ENCODE results near the gene CMIP. TPM values are rescaled to one million over a fixed set of nuclear protein-coding genes. Genes with fewer than 3 reads are reported as not detected.

CMIP gene
- total RNA-seq, 1 donor from 2014 or later: 6.6 TPM

DNA sequence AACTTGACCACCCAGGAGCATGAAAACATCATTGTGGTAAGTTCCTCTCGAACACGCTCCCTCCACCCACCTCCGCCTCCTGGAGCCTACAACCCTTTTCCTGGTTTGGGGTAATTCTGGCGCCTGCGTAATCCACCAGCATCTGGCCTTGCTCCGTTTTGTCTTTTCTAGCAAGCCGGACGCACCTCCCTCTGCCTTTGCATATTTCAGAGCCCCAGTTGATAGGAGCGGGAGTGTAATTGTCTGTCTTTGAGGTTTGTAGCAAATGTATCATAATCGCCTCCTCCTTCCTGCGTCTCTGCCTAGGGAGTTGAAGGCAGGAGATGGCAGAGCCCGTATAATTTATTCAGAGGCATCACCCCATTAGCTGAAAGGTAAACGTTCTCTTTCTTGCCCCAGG, 213.2 kb downstream of the CMIP start:
- H3K36me3 ChIP-seq: peaks cover 5% of the 10 kb centered on the region
- TF ChIP-seq, protein P1, sequence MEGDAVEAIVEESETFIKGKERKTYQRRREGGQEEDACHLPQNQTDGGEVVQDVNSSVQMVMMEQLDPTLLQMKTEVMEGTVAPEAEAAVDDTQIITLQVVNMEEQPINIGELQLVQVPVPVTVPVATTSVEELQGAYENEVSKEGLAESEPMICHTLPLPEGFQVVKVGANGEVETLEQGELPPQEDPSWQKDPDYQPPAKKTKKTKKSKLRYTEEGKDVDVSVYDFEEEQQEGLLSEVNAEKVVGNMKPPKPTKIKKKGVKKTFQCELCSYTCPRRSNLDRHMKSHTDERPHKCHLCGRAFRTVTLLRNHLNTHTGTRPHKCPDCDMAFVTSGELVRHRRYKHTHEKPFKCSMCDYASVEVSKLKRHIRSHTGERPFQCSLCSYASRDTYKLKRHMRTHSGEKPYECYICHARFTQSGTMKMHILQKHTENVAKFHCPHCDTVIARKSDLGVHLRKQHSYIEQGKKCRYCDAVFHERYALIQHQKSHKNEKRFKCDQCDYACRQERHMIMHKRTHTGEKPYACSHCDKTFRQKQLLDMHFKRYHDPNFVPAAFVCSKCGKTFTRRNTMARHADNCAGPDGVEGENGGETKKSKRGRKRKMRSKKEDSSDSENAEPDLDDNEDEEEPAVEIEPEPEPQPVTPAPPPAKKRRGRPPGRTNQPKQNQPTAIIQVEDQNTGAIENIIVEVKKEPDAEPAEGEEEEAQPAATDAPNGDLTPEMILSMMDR (IDR thresholded peaks at IDR 0.05): no peak
- no peak for TF ChIP-seq EZH2 (IDR thresholded peaks at IDR 0.05)
- TF ChIP-seq EZH2phosphoT487 (IDR thresholded peaks at IDR 0.05): no peak

DNA sequence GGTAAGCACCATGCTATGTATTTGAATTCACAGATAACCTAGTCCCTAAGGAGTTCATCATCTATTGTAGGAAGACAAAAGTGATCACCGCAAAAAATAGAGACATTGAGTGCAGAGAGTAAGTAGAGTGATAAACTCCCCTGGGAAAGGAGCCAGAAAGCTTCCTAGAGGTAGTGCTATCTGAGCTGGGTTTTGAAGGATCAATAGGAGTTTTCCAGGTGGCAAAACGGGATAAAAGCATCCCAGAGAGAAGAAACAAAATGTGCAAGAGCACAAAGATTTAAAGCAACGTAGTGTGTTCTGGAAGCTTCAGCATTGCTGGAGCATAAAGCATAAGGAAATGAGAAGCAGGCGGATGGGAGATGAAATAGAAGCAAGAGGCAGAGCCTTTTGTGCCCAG, 213.8 kb downstream of the CMIP start:
- Histone ChIP-seq H3K9ac (no peak overlapping the region), H3K4me2 (no peak overlapping the region), H3K4me1 (peaks cover 2% of the 10 kb centered on the region), H3K4me3 (no peak overlapping the region), H3F3A (ENCODE audit: low read depth) (no peaks in the 10 kb centered on the region), H4K20me1 (ENCODE audit: low read depth) (peaks cover 13% of the 10 kb centered on the region), H2AFZ (replicated peaks) (no peak overlapping the region), H3K27ac (no peak overlapping the region), H3K36me3 (peaks cover 5% of the 10 kb centered on the region), H3K9me3 (ENCODE audit: low read depth) (no peaks in the 10 kb centered on the region), H3K27me3 (no peaks in the 10 kb centered on the region), H3K79me2 (ENCODE audit: low read depth) (no peaks in the 10 kb centered on the region)
- H3K27me3 Mint-ChIP-seq (ENCODE audit: insufficient read depth, low read depth): peaks cover 2% of the 10 kb centered on the region
- H3K4me1 Mint-ChIP-seq: peaks cover 28% of the 10 kb centered on the region
- H3K9me3 Mint-ChIP-seq: no peaks in the 10 kb centered on the region
- H3K4me3 Mint-ChIP-seq: no peak overlapping the region
- no peak for TF ChIP-seq EZH2 (IDR thresholded peaks at IDR 0.05)
- TF ChIP-seq EZH2phosphoT487 (IDR thresholded peaks at IDR 0.05): no peak
- TF ChIP-seq, protein P1 (IDR thresholded peaks at IDR 0.05): no peak
- peaks cover 28% of the 10 kb centered on the region for H3K36me3 Mint-ChIP-seq
- no peak for DNase-seq (ENCODE audit: low spot score)
- H3K27ac Mint-ChIP-seq: peak overlapping the region; percentile 28

More for the DNA sequence above, 213.2 kb downstream of the CMIP start:
- peaks cover 2% of the 10 kb centered on the region for H3K27me3 Mint-ChIP-seq (ENCODE audit: insufficient read depth, low read depth)
- H4K20me1 ChIP-seq (ENCODE audit: low read depth): peaks cover 18% of the 10 kb centered on the region
- no peak overlapping the region for H3K4me3 ChIP-seq
- no peaks in the 10 kb centered on the region for H3K9me3 Mint-ChIP-seq
- no peaks in the 10 kb centered on the region for H3K79me2 ChIP-seq (ENCODE audit: low read depth)
- peaks cover 32% of the 10 kb centered on the region for H3K4me1 Mint-ChIP-seq
- no peak overlapping the region for H3K4me2 ChIP-seq
- H3K4me3 Mint-ChIP-seq: no peak overlapping the region
- H3K9me3 ChIP-seq (ENCODE audit: low read depth): no peaks in the 10 kb centered on the region
- H3K27ac Mint-ChIP-seq: peak overlapping the region; percentile 14
- no peaks in the 10 kb centered on the region for H3K27me3 ChIP-seq
- H2AFZ ChIP-seq (replicated peaks): no peak overlapping the region
- no peak for DNase-seq (ENCODE audit: low spot score)
- H3K27ac ChIP-seq: no peak overlapping the region
- peaks cover 8% of the 10 kb centered on the region for H3K4me1 ChIP-seq
- peaks cover 5% of the 10 kb centered on the region for H3F3A ChIP-seq (ENCODE audit: low read depth)
- H3K9ac ChIP-seq: no peak overlapping the region
- peaks cover 28% of the 10 kb centered on the region for H3K36me3 Mint-ChIP-seq

DNA sequence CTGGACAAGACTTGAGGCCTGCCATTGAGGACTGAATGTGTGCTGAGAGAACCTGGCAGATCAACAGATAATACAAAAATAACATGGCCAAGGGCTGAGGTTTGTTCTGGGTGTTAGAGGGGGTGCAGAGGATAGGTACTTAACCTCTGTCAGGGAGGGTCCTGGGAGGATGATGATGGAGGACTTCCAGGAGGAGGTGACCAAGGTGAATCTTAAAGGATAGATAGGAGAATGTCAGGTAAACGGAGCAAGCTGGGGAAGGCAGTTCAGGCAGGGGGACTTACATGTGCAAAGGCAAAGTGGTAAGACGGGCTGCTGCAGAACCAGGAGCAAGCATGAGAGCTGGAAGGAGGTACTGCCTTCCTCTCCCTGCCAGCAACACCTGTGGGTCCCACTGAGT, 214.6 kb downstream of the CMIP start:
- H3K36me3 Mint-ChIP-seq: peaks cover 25% of the 10 kb centered on the region
- Histone ChIP-seq H3K27me3 (no peaks in the 10 kb centered on the region), H3K4me1 (no peaks in the 10 kb centered on the region), H3K36me3 (peaks cover 5% of the 10 kb centered on the region), H3K4me2 (no peak overlapping the region), H3K27ac (no peak overlapping the region), H3F3A (ENCODE audit: low read depth) (no peaks in the 10 kb centered on the region), H2AFZ (replicated peaks) (no peak overlapping the region), H3K4me3 (no peak overlapping the region), H3K9me3 (ENCODE audit: low read depth) (no peaks in the 10 kb centered on the region), H4K20me1 (ENCODE audit: low read depth) (peaks cover 11% of the 10 kb centered on the region), H3K79me2 (ENCODE audit: low read depth) (no peaks in the 10 kb centered on the region), H3K9ac (no peak overlapping the region)
- H3K27ac Mint-ChIP-seq: peak overlapping the region; percentile 88
- peaks cover 2% of the 10 kb centered on the region for H3K27me3 Mint-ChIP-seq (ENCODE audit: insufficient read depth, low read depth)
- peaks cover 28% of the 10 kb centered on the region for H3K4me1 Mint-ChIP-seq
- H3K4me3 Mint-ChIP-seq: peak overlapping the region; percentile 24
- H3K9me3 Mint-ChIP-seq: no peaks in the 10 kb centered on the region
- TF ChIP-seq EZH2phosphoT487 (IDR thresholded peaks at IDR 0.05) (no peak), EZH2 (IDR thresholded peaks at IDR 0.05) (no peak)
- TF ChIP-seq, protein P1 (IDR thresholded peaks at IDR 0.05): no peak
- DNase-seq (ENCODE audit: low spot score): no peak

All from neural progenitor cell (in vitro differentiated cells).